Midbrain (tissue), 1 donor: ENCODE data around the gene GSDME.

Experiments
- DNase-seq: peaks from one replicate; lab custom pipeline; 2025; lab: John Stamatoyannopoulos, UW

GSDME gene

GRCh38 chr7:24652251-24652939, 104.9 kb downstream of the GSDME start:
- DNase-seq, result peak; percentile 28
